Ammon's horn (tissue), 1 donor: ENCODE results near the gene OVCA2.
A peak's percentile ranks its signal among the peaks of the same experiment; 100 is the strongest.

ENCODE experiments used
- DNase-seq: peaks from one replicate; pipeline ENCODE4 v3.0.0-alpha.2; 2016; ENCODE audit warnings: low spot score

Gene OVCA2

DNA sequence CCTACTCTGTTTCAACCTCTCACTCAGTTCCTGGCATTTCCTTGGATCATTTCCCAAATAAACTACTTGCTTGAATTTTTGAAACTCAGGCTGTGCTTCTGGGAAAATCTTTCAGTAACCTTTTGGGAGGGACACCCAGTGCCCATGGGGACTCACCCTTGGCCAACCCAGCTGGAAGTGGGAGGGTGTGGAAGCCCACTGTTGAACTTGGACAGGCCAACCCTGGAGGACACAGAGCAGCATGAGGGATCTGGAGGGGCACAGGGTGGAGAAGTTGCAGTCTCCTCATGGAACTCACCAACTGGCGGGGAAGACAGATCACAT is 27.9 kb upstream of the OVCA2 start:
- no peak for DNase-seq

DNA sequence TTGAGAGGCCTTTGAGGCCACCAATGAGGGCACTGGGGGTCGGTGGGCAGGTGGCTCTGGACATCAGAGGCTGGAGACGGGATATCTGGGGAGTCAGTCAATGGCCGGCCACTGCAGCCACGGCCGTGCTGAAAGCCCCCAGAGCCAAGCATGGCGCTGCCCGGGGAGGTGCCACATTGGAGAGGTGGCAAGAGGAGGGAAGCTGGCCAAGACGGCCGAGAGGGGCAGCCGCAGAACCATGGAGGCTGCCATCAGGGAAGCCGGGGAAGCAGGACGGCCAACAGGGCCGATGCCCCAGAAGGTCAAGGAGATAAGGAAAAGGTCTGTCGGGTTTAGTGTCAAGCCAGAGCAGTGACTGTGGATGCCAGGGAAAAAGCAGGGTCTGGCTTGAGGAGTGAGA is 26.5 kb upstream of the OVCA2 start:
- no peak for DNase-seq

DNA sequence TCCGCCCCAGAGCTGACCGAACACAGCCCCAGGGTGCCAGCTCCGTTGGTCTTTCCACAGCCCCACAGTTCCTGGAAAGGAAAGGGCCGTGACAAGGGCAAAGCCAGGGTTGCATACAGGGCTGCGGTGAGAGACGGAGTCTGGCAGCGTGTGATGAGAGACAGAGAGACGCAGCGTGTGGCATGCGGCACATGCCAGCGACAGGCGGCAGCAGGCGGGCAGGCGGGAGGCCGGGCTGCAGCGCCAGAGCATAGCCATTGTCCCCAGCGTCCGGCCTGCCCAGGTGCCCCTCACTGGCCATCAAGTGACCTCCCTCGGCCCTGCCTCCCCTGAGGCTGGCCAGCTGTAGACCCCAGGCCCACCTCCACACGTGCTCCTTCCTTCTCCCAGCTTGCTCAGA is 25.3 kb upstream of the OVCA2 start:
- no peak for DNase-seq

DNA sequence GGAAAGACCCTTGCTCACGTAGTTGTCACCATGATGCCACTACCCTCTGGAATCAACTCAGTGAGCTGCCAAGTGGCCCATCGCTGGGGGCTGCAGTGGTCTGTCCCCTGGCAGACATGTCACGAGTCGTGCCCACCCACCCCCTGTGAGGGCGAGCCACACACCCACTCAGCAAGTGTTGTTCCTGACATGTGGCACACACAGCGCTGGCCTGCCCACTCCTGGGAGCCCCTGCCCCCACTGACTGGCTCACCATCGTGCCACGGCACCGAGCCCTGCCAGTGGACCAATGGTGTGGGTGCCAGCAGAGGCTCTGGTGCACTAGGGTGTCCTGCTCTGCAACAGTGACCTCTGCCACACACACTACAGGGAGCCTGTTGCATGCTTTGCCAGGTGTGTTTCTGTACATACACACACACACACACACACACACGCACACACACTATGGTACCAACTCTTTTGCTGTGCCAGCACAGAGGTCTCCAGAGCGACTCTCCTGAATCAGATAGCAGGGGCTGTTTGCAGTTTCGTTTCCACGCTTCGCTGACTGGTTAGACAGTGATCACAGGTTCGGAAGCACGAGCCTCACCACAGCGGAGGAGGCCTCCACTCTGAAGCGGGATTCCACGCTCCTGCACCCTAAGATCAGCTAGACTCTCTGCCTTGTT is 24.4 kb upstream of the OVCA2 start:
- DNase-seq, result peak; percentile 52

DNA sequence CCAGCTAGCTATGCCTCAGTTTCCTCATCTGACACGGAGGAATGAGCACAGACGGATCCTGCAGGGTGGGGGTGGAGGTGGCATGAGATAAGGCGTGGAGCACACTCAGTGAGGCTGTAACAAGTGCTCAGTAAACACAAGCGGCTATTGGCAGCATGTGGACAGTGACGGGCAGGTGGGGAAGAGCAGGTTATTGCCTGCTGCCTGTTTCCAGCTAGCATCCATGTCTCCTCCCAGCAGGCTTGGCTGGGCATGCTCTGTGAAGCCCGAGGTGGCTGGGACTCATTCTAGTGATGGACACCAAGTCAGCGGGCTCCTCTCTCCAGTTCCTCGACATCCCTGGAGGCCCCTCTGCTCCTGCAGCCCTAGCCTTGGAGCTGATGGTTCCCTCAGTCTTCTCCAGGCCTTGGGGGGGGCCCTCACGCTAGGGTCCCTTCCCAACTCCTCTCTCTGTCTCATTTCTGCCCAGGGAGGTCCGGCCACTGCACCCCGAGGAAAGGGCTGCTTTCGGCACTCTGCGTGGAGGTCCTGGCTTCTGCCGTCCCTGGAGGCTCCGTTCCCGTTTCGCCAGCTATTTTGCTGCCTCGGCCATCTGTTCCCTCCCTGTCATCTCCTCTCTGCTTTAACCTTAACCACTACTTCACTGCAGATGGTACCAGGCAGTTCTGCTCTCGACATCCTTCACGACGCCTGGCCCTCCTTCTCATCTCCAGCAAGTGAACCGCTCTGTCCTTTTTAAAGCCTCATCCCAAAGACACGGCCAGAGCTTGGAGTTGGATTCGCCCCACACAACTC is 22.9 kb upstream of the OVCA2 start:
- DNase-seq, result no peak

DNA sequence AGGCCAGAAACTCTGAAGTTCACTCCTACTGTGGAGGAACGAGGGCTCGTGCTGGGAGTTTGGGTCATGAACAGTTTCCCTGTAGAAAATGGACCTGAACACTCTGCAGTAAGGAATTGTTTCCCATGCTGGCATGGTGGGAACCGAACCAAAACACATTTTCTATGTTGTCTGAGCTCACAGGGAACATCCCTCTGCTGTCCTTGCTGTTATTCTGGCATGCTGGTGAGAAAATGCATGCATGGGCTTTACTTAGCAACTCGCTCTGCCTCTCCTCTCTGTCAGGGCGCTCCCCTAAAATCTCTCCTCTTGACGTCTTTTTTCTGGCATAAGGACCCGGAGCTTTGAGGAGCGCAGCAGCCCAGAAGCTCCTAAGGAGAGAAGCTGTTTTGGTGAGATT is 22.1 kb upstream of the OVCA2 start:
- DNase-seq, result no peak

DNA sequence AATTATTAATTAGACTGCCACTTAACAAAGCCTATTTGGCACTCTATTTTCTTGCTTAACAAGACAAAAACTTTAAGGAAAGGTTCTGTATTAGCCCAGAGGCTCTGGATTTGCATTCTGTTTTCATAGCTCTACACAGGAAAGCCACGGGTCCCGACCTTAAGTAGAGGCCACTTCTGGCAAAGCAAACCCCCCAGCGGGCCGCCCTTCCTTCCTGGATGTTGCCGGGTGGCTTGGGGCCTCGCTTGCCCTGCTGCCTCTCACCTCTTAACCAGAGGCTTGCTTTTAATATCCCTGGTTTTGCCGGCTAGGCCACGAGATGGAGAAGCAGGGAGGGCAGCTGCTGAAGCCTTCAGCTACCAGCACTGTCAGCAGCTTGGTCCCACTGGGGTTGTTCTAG is 21.1 kb upstream of the OVCA2 start:
- DNase-seq, result no peak

DNA sequence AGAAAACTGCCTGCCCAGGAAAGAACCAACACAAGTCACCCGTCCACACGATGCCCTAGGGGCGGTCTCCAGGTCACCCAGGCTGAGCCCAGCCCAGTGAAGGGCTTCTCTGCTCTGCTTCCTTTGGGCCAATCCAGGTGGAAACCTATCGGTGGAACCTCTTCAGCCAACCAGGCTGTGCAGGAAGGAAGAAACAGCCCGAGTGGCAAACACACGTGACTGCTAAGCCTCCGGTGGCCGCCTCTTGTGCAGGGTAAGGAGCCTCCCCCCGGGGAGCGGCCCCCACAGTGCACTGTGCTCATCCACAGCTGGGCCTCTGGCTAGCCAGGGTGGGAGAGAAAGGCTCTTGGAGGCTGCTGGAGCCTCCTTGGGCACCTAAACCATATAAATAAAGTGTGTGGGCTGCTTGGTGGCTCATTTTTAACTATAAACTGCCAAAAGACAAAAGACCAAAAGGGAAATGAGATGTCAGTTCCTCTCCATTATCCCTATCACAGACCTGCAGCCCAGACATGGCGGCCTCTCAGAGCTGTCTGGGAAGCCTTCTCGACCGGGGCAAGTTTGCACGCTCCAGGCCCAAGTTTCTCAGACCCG is 19.1 kb upstream of the OVCA2 start:
- no peak for DNase-seq

DNA sequence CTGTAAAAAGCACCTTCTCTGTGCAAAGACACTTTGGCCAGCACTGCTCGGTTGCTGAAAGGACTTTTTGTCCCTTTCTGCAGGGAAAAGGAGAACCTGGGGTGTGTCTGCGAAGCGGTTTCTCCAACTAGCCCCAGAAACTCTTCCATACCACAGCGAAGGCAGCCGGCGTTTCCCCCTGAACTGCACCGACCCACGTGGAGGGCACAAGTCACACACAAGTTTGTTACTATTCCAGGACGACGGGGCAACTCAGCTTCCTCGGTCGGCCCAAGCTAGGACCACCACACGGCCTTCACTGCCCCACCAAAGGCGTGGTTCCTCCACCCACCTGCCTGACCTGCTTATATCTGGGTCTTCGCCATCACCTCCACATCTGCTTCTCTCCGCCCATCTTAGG is 18.6 kb upstream of the OVCA2 start:
- no peak for DNase-seq

DNA sequence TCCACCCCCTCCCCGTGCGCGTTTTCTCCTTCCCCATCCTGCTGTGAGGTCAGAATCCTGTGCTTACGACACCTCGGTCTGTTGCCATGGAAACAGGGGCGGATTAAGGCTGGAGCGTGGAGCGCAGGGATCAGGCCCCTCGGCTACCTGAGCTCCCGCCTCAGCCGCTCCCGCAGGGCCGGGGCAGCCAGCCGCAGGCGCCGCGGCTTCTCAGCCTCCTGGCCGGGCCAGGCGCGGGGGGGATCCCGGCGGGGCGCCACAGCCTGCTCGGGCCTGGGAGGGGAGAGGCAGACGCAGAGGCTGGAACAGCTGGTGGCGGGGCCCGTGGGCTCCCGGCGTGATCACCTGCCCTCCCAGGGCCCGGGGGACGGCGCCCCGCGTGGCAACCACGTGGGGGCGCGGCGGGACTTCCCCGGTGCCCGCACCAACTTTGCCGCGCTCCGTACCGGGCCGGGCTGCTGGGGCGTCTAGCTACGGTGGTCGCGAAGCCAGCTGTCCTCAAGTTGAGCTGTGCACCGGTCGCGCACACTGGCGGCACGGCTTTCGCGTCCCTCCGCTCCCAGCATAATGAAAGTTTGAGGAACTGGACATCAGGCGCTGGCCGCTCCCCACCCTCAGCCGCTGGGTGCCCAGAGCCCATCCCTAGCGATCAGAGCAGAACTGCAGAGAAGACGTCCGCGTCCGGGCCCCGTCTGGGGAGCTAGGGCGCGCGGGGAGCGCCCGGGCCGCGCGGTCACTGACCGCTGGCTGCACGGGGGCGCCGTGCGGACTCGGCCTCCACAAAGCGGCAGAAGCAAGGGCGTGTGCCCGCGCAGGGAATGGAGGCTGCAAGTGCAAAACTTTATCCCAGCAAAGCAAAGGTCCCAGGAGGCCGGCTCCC is 17.9 kb upstream of the OVCA2 start:
- DNase-seq, result no peak

DNA sequence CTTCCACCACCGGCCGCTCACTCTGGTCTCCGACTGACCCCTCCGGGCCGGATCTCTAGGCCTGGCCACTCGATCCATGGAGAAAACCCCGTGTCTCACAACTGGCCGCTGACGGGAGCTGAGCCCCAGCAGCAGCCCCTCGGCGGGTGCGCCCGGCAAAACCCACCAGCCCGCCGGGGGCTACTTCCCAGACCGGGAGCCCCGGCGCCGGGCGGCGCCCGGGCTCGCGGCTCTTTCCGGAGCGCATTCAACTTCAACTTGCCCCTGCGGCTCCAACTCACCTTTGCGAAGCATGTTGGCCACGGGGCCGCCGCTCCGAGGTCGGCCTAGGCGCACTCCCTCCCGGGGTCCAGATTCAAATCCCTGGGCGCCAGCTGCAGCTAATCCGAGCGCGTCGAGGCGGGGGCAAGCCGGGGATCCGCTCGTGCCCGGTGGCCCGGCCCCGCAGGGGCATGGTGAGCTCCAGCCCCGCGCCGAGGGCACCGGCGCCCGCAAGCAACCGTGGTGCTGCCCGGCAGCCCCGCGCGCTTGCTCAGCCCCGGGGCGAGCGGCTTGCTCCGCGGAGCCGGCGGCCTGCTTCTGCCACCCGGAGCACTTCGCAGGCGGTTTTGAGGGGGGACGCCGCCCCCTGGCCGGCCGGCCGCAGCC is 17.1 kb upstream of the OVCA2 start:
- no peak for DNase-seq

DNA sequence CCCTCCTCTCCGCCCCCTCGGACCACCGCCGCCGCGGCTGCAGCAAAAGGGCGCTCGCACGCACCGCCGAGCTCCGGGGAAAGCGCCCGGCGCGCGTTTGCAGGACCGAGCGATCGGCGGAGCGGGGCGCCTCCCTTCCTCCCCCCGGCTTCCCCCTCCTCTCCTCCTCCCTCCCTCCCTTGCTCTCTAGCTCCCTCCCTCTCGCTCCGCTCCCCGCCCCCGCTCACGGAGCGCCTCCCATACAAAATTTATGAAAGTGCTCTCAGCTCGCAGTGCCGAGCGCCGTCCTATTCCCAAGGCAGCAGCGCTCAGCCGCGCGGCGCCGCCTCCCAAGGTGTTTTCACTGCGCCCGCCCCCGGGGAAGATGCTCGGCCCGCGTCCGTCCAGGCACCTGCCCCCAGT is 16.6 kb upstream of the OVCA2 start, which contains the start of gene RTN4RL1:
RTN4RL1 (minus strand) TSS at position 115 of the 402 bp plus-strand sequence. CDS start 469 bp downstream, outside the sequence.
- peak; percentile 82 for DNase-seq

DNA sequence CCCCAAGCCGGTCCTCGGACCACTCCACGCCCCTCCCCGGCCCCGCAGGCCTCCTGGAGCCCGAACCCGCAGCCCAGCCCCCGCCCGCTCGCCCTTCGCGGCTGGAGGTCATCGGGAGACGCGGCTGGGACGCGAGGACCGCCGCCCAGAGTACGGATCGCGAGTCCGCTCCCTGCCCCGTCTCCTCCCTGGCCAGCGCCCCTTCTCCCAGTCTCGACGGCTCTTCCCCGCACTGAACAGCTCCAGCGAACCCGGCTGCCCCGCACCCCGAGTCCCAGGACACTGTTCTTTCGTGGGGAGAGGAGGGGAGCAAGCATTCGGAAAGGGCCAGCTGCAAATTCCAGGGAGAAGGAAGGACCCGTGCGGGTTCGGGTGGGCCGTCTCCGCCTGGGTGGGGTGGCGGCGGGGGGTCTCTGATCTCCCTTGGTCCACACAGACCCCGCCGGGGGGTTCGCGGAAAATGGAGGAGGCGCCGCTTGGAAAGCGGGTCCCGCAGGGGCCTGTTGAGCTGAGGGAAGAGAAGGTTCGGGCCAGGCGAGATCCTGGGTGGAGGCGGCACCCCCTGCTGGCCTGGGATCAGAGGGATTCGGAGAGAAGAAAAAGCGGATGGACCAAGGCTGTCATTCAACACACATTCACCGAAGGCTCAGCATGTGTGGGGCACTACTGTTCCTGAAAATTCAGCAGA is 16.1 kb upstream of the OVCA2 start:
- peak; percentile 74 for DNase-seq

DNA sequence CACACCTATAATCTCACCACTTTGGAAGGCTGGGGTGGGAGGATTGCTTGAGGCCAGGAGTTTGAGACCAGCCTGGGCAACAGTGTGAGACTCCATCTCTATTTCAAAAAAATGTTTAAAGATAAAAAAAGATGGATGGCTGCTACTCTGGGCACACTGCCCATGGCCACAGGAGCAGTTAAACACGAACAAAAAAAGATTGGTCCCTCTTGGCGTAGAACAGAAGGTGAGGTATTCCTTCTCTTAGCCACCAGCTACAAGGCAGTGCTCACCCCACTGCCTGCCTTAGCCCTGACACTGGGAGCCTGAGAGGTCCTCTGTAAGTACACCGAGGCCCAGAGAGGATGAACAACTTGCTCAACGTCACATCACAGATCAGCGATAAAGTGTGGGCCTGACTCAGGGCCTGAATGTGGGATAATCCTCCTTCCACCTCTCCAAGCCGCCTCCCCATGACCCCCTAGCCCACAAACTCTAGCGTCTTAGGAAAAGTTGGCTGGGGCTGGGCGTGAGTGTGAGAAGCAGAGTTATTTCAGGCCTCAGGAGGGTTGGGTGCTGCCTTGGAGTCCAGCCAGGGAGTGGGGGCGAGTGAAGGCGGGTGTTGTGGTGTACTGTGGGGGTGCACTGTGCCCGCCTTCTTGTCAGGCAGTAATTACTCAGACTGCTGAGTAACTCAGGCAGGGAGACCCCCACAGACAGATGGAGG is 14.1 kb upstream of the OVCA2 start:
- DNase-seq, result no peak

DNA sequence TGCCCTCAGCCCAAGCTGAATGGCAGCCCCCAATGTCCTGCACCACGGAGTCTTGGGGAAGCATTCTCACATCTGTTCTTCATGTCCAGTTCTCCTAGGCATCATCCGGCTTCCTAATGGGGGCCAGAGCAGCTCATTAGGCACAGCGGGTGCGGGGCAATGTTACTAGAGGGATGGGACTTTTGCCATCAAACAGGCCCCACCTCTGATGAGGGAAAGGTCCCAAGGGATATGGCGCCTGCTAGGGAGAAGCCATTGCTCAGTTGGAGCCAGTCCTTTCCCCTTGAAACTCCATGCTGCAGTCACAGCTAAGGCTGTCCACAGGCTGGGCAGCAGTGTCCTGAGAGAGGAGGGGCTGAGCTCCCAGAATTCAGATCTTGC is 13.6 kb upstream of the OVCA2 start:
- DNase-seq, result no peak

DNA sequence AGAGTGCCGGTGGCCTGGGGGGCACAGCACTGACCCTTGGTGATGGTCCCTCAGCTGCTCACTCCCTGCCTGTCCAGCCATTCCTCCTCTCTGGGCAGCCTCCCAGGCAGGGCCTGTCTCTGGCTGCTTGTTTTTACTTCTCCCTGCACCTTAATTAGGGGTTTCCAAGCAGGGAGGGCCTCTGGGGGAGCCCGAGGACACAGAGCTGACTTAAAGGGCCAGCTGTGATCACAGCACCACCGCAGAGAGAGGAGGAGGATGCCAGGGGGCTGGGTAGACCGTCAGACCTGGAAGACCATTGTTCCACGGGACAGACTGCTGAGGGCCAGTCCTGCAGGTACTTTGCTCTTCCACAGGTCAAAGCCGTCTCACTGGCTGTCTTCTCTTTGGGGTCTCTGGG is 13.1 kb upstream of the OVCA2 start:
- no peak for DNase-seq

DNA sequence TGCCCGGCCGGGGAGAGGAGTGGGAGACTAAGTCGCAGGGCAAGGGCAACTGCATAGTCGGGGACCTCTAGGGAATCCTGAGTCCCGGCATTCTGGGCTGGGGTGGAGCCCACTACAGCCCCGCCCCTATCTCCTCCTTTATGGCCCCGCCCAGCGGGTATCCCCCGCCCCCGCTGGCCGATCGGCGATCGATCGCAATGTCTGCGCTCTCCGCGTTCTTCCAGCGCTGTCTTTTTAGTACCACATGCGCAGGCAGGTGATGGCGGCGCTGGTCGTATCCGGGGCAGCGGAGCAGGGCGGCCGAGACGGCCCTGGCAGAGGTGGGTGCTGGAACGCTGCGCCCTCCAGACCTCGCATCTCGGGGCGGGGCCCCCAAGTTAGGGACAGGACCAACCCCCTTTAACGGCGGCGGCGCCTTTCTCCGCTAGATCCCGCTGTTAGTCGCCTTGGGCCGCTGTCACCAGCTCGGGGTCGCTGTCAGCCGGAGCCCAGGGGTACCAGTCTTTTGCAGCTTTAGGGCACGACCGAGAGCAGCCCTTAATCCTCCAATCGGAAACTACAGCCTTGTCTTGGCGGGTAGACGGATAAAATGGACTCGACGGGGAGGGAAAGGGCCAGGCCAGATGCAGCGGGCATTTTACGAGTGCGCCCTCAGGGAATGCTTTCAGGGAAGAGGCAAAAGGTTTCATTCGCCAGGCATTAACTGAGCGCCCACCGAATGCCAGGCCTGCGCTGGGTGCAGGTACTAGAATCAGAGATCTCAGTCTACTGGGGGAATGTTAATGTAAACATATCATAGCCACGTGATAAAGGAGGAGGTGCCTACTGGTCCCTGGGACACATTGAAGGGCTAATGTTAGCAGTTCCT is 11.7 kb upstream of the OVCA2 start, which contains the start of gene DPH1:
DPH1 (plus strand) TSS at position 243 of the 868 bp plus-strand sequence; CDS start at position 260, 17 bp downstream.
- peak; percentile 92 for DNase-seq

DNA sequence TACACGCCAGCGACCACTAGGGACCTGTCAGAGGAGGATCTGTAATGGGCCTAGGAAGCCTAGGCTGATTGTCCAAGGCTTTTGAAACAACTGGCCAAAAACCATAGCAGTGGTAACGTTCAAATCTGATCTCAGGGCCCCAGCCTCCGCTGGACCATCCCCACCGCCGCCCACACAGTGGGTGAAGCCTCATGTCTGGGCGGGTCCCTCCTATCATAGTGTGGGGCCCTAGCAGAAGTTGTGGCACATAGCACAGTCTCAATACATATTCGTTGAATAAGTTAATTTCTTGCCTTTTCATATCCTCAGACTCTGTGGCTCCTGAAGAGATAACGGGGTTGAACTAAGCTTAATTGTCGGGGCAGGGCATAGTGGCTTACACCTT is 11.1 kb upstream of the OVCA2 start:
- no peak for DNase-seq

DNA sequence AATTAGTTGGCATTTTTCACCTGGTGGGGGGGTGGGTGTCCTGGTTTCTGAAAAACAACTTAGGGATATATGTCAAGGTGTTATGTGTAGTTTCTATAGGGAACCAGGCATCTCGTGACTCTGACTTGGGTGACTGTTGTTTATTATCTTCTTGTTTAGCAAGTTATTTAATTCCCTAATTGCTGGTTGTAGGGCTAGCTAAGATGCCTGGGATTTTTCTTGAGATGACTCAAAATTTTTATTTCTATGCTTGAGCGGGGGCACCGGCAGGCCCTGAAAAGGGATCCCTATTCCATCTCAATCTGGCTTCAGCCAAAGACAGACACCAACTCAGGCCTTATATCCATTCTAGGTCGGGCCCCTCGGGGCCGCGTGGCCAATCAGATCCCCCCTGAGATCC is 8.7 kb upstream of the OVCA2 start:
- no peak for DNase-seq

DNA sequence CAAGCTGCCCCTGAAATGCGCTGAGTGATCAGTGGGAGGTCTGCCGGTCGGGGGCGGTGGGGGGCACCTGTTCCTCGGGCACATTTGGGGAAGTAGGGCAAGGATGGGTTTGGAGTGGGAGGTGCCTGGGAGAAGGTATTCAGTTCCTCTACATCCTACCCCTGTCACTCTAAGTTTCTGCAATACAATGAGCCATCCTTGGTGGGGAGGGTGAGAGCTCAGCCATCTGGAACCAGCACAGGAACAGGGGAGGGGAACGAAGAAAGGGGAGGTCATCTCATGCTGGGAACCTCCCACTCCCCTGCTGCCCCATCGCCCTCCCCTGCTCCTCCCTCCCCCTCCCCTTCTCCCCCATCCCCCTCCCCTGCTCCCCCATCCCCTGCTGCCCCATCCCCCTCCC is 7.7 kb upstream of the OVCA2 start:
- DNase-seq, result no peak
